ENCODE data around the gene SPOCK1. TPM values are rescaled to one million over a fixed set of nuclear protein-coding genes. Genes with fewer than 3 reads are reported as not detected.

The SPOCK1 gene
- total and polyA plus RNA-seq, 10 donors, result 0.50 to 17.0 (median 6.6) TPM

DNA sequence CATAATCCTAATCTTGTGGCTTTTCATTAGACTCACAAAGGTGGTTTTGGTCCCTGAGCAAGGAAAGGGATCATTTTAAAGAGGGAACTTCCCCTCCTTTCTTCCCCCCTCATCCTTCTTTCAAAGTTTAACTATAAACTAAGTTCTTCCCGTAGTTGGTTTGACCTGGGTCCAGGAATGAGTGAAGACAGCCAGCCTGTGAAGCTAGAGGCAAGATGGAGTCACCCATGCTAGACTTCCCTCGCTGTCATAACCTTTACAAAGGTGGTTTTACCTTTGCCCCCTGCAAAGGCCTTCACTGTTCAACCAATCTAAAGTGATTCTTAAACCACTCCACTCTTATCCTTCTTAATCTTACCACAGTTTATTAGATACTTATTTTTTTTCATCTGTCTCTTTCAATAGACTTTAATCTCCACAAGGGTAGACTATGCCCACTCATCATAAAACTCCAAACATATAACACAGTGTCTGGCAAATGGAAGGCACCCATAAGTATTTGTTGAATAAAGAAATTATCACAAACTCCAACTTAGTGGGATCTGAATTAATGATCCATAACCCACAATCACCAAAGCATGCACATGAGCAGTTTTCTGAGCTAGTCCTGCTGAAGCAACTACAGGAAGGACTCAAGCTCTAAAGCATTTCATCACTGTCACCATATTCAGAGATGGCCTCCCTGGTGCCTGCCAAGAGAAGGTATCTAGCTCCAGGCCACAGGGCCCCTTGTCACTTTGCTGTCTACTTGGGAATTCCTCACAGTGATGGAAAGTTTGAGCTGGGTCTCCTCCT is 369.0 kb downstream of the SPOCK1 start:
- no peaks in the 10 kb centered on the region for H3K36me3 ChIP-seq
- intact Hi-C loops (cut with DNase I; ENCODE audit: low total_unique reads), result no loop called here
- H3K9me3 ChIP-seq, result peaks cover 0 to 4% (median 0%) of the 10 kb centered on the region in 8 donors
- no peak for TF ChIP-seq POLR2AphosphoS5 (IDR thresholded peaks at IDR 0.05)
- no peak for TF ChIP-seq POLR2A (IDR thresholded peaks at IDR 0.05)
- TF ChIP-seq, protein P1, sequence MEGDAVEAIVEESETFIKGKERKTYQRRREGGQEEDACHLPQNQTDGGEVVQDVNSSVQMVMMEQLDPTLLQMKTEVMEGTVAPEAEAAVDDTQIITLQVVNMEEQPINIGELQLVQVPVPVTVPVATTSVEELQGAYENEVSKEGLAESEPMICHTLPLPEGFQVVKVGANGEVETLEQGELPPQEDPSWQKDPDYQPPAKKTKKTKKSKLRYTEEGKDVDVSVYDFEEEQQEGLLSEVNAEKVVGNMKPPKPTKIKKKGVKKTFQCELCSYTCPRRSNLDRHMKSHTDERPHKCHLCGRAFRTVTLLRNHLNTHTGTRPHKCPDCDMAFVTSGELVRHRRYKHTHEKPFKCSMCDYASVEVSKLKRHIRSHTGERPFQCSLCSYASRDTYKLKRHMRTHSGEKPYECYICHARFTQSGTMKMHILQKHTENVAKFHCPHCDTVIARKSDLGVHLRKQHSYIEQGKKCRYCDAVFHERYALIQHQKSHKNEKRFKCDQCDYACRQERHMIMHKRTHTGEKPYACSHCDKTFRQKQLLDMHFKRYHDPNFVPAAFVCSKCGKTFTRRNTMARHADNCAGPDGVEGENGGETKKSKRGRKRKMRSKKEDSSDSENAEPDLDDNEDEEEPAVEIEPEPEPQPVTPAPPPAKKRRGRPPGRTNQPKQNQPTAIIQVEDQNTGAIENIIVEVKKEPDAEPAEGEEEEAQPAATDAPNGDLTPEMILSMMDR (IDR thresholded peaks at IDR 0.05 in 8 of 11, conservative IDR thresholded peaks at IDR 0.05 in 3 of 11), result no peak
- no peak for DNase-seq
- peaks cover 0 to 14% (median 0%) of the 10 kb centered on the region in 7 donors for H3K27me3 ChIP-seq (replicated peaks in 1 of 7)
- 66 to 78% (median 69%) methylated on average over 2 of the region's 2 CpGs for WGBS, 5 donors
- no peak overlapping the region for H3K27ac ChIP-seq
- no peaks in the 10 kb centered on the region for H3K4me1 ChIP-seq
- no peak overlapping the region for H3K4me3 ChIP-seq

DNA sequence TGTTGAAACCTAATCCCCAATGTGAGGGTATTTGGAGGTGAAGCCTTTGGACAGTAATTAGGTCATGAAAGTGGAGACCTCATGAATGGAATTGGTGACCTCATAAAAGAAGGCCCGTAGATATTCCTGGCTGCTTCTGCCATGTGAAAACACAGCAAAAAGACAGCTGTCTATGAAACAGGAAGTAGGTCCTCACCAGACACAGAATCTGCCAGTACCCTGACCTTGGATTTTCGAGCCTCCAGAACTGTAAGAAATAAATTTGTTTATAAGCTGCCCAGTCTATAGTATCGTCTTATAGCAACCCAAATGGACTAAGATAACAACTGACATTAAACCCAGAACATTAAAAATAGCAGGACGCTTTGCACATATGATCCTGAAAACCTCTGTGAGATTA is 371.1 kb downstream of the SPOCK1 start:
- H3K27ac ChIP-seq, result no peak overlapping the region
- 53 to 76% (median 62%) methylated on average over 4 of the region's 4 CpGs for WGBS, 5 donors
- H3K36me3 ChIP-seq, result no peaks in the 10 kb centered on the region
- peaks cover 0 to 12% (median 0%) of the 10 kb centered on the region in 7 donors for H3K27me3 ChIP-seq (replicated peaks in 1 of 7)
- peaks cover 0 to 4% (median 0%) of the 10 kb centered on the region in 8 donors for H3K9me3 ChIP-seq
- H3K4me1 ChIP-seq, result no peaks in the 10 kb centered on the region
- DNase-seq, result no peak
- intact Hi-C loops (cut with DNase I; ENCODE audit: low total_unique reads), result no loop called here
- H3K4me3 ChIP-seq, result no peak overlapping the region
- TF ChIP-seq POLR2A (IDR thresholded peaks at IDR 0.05) (no peak), POLR2AphosphoS5 (IDR thresholded peaks at IDR 0.05) (no peak)
- TF ChIP-seq, protein P1 (IDR thresholded peaks at IDR 0.05 in 8 of 11, conservative IDR thresholded peaks at IDR 0.05 in 3 of 11), result no peak

DNA sequence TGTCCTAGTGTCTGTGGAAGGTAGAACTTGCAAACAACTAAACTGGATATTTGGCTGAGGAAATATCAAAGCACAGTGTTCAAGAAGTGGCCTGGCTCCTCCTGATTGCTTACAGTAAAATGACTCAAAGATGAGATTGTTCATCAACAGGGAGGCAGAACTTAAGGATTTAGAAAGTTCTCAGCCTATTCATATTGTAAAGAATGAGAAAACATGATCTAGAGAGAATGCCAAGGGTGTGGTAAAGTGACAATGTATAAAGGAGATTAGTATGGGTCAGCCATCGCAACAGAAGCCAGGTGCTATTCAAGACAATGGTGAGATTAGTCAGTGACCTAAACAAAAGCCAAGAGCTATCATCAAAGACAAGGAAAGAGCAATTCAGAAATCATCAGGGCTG is 372.3 kb downstream of the SPOCK1 start:
- 88 to 100% (median 97%) methylated on average over 1 of the region's 1 CpG for WGBS, 5 donors
- Histone ChIP-seq H3K4me3 (no peak overlapping the region), H3K4me1 (no peaks in the 10 kb centered on the region), H3K36me3 (no peaks in the 10 kb centered on the region), H3K27me3 (replicated peaks in 1 of 7) (peaks cover 0 to 12% (median 0%) of the 10 kb centered on the region in 7 donors), H3K27ac (no peak overlapping the region), H3K9me3 (peaks cover 0 to 4% (median 0%) of the 10 kb centered on the region in 8 donors)
- TF ChIP-seq POLR2AphosphoS5 (IDR thresholded peaks at IDR 0.05) (no peak), POLR2A (IDR thresholded peaks at IDR 0.05) (no peak)
- TF ChIP-seq, protein P1 (IDR thresholded peaks at IDR 0.05 in 8 of 11, conservative IDR thresholded peaks at IDR 0.05 in 3 of 11), result no peak
- DNase-seq, result no peak
- intact Hi-C loops (cut with DNase I; ENCODE audit: low total_unique reads), result no loop called here

DNA sequence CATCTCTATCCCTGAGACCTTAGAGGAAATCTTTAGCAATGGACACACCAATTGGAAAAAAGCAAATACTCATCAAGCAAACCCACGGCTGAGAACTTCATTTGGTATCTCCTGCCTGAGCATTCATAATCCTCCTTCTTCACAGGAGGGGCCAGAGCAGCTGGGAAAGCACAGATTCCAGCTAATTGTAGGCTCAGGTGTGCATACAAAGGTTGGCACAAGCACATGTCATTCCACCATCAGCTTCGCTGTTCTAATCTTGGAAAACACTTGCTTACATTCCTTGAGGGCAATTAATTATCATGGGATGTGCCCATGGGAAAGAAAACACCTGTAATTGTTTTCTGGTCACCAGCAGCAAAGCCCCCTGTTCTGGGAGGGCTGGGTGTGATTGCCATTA is 376.6 kb downstream of the SPOCK1 start:
- H3K27me3 ChIP-seq (replicated peaks in 1 of 7), result no peaks in the 10 kb centered on the region
- TF ChIP-seq POLR2A (IDR thresholded peaks at IDR 0.05) (no peak), POLR2AphosphoS5 (IDR thresholded peaks at IDR 0.05) (no peak)
- TF ChIP-seq, protein P1 (IDR thresholded peaks at IDR 0.05 in 8 of 11, conservative IDR thresholded peaks at IDR 0.05 in 3 of 11), result no peak
- intact Hi-C loops (cut with DNase I; ENCODE audit: low total_unique reads), result no loop called here
- no peak overlapping the region for H3K4me3 ChIP-seq
- no peaks in the 10 kb centered on the region for H3K36me3 ChIP-seq
- WGBS, 5 donors, result 81 to 85% (median 83%) methylated on average over 2 of the region's 2 CpGs
- no peak for DNase-seq
- H3K9me3 ChIP-seq, result no peaks in the 10 kb centered on the region
- H3K27ac ChIP-seq, result no peak overlapping the region
- no peaks in the 10 kb centered on the region for H3K4me1 ChIP-seq
